ENCODE measurements around the gene CXCL17. TPM values are rescaled to one million over a fixed set of nuclear protein-coding genes. Genes with fewer than 3 reads are reported as not detected.

The CXCL17 gene
- total RNA-seq (2022; extraction: Qiagen RNA extraction) = 0.08 to 0.20 TPM (median 0.17 TPM) in 4 of 5 replicates, not detected in the other

GRCh38 chr19:42442833-42443232 lies at the start of gene CXCL17:
Gene CXCL17, minus strand, starts transcription at chr19:42442946. Its CDS starts 114 bp downstream, at chr19:42442832.

GRCh38 chr19:42427313-42427712 lies 15.4 kb downstream of the CXCL17 start, which contains the start of gene LIPE:
Gene LIPE, minus strand, starts transcription at chr19:42427388. Its CDS starts 239 bp downstream, at chr19:42427149.

GRCh38 chr19:42389899-42390298 lies 52.8 kb downstream of the CXCL17 start, which contains the start of gene CNFN:
Gene CNFN, minus strand, starts transcription at chr19:42390297. Its CDS starts 1,260 bp downstream, at chr19:42389037.

Other genes starting within 250 kb of the CXCL17 start
- gene DEDD2, start 225.3 kb downstream of the CXCL17 start, total RNA-seq (2022; extraction: Qiagen RNA extraction) = 43.9 to 67.3 TPM (median 59.2 TPM) in 5 replicates
- gene ZNF526, start 222.6 kb downstream of the CXCL17 start, total RNA-seq (2022; extraction: Qiagen RNA extraction) = 14.7 to 21.8 TPM (median 20.5 TPM) in 5 replicates
- 98.2 to 161 TPM (median 151 TPM) in 5 replicates for gene GSK3A, start 200.3 kb downstream of the CXCL17 start, total RNA-seq (2022; extraction: Qiagen RNA extraction)
- 93.6 to 136 TPM (median 133 TPM) in 5 replicates for gene ERF, start 187.8 kb downstream of the CXCL17 start, total RNA-seq (2022; extraction: Qiagen RNA extraction)
- 29.7 to 57.5 TPM (median 53.9 TPM) in 5 replicates for gene CIC, start 173.7 kb downstream of the CXCL17 start, total RNA-seq (2022; extraction: Qiagen RNA extraction)
- gene PRR19, start 140.8 kb downstream of the CXCL17 start, total RNA-seq (2022; extraction: Qiagen RNA extraction) = 3.4 to 4.5 TPM (median 3.6 TPM) in 5 replicates
- 117 to 151 TPM (median 136 TPM) in 5 replicates for gene PAFAH1B3, start 140.3 kb downstream of the CXCL17 start, total RNA-seq (2022; extraction: Qiagen RNA extraction)
- 2.2 to 4.2 TPM (median 3.6 TPM) in 5 replicates for gene TMEM145, start 129.6 kb downstream of the CXCL17 start, total RNA-seq (2022; extraction: Qiagen RNA extraction)
- gene MEGF8, start 117.3 kb downstream of the CXCL17 start, total RNA-seq (2022; extraction: Qiagen RNA extraction) = 19.7 to 32.1 TPM (median 27.4 TPM) in 5 replicates
- 39.9 to 48.7 TPM (median 42.0 TPM) in 5 replicates for gene CNFN, start 52.6 kb downstream of the CXCL17 start, total RNA-seq (2022; extraction: Qiagen RNA extraction)
- 1.4 to 2.1 TPM (median 1.6 TPM) in 5 replicates for gene LIPE, start 15.6 kb downstream of the CXCL17 start, total RNA-seq (2022; extraction: Qiagen RNA extraction)
- gene CEACAM1, start 85.5 kb upstream of the CXCL17 start, total RNA-seq (2022; extraction: Qiagen RNA extraction) = 1.1 to 2.7 TPM (median 2.2 TPM) in 5 replicates
- not detected in 5 replicates for gene CEACAM8, start 152.0 kb upstream of the CXCL17 start, total RNA-seq (2022; extraction: Qiagen RNA extraction)

Data from A549 treated with dexamethasone at 1 μM for 4 hours (cell line).